GM23248 (cell line): ENCODE data around the gene VPS26C.

ENCODE experiments used
- EZH2 ChIP-seq: fragments of 200-600 bp; sonication (generic); IDR thresholded peaks from 2 replicates; pipeline ENCODE4 v1.6.1; 2018; ENCODE audit warnings: antibody characterized with exemption, mild to moderate bottlenecking; ENCODE audit not compliant: insufficient read depth, poor library complexity, severe bottlenecking
- EZH2phosphoT487 ChIP-seq: fragments of 200-600 bp; sonication (generic); IDR thresholded peaks from 2 replicates; pipeline ENCODE4 v1.6.1; 2018; ENCODE audit warnings: antibody characterized with exemption, moderate library complexity, mild to moderate bottlenecking, low read depth; ENCODE audit not compliant: insufficient read depth

DNA sequence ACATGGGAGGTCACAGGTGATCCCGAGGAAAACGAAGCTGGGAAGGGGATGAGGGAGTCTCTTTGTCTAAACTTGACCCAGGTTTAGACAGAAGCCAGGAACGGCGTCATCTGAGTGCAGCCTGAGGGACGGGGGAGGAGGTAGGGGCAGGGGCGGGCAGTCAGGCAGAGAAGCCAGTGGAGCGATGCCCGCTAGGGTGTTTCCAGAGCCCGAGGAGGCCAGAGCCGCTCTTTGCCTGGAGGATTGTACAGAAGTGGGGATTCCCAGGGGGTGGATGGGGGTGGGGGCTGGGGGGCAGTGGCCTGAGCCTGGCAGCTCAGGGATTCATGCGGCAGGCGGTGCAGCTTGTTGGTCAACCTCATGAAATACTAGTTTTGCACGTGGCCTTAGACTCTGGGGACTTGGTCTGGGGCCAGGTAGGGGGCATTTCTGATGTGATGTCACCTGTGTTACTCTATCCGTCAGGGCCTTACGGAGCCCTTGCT lies 58.4 kb downstream of the VPS26C start:
- TF ChIP-seq EZH2phosphoT487 (no peak), EZH2 (no peak)
